NCI-H460 (cell line): ENCODE results near the gene NATD1. TPM values are rescaled to one million over a fixed set of nuclear protein-coding genes. Genes with fewer than 3 reads are reported as not detected.

Experiments used
- DNase-seq: peaks from one replicate; pipeline ENCODE4 v3.0.0-alpha.2; 2016; ENCODE audit warnings: low read depth; ENCODE audit errors: extremely low read depth
- total RNA-seq: library from RNA; depleted of rRNA; stranded (reverse); fragments of >200 nt; shearing (Covaris generic); gene quantifications from 2 replicates; pipeline ENCODE4 v1.2.3, GENCODE V29; 2014

Gene NATD1
- total RNA-seq, 1 experiment from 2014 or later, result 2.2 TPM

DNA sequence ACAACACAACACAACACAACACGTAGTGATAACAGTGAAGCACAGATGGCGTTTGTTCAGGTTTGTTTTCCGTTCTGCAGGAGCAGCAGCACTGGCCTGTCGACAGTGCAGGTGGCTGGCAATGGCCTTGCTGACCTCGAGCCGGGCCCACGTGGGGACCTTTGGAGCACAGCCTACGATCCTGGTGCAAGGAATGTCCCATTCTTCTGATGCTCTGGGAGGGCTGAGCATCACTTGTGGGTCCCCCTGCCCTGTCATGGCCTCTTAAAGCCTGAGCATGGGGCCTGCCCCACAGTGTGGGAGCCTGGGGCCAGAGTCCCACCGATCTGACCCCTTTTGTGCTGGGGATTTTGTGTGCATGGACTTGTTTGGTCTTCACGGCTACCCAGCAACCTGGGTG, 38.1 kb upstream of the NATD1 start:
- DNase-seq, result no peak

DNA sequence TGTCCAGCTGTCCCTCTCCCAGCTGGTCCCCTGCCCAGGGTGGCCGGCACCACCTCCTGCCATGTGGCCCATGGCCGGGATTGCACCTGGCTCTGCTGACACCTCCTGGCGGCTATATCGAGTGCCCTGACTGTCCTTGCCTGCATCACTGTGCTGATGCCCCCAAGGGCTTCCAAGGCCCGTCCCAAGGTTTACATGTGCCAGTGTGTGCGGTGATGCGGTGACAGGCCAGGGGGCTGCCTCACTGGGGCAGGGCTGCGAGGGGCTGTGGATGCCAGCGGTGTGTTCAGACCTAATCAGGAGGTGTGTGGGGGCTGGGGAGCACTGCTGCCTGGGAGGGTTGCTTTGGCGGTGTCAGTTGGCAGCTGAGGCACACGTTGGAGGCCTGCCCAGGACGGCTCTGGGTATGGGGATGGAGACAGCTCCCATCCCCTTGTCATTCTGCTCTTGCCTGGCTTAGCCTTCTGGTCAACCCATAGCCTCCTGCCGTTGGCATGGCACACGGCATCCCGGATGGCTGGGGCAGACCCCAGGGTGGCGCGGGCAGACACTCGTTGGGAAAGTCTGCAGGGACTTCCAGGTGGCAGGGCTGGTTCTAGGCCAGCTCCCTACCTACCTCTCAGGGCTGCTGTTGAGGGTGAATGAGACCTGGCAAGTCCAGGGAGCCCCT, 36.8 kb upstream of the NATD1 start:
- DNase-seq, result no peak

DNA sequence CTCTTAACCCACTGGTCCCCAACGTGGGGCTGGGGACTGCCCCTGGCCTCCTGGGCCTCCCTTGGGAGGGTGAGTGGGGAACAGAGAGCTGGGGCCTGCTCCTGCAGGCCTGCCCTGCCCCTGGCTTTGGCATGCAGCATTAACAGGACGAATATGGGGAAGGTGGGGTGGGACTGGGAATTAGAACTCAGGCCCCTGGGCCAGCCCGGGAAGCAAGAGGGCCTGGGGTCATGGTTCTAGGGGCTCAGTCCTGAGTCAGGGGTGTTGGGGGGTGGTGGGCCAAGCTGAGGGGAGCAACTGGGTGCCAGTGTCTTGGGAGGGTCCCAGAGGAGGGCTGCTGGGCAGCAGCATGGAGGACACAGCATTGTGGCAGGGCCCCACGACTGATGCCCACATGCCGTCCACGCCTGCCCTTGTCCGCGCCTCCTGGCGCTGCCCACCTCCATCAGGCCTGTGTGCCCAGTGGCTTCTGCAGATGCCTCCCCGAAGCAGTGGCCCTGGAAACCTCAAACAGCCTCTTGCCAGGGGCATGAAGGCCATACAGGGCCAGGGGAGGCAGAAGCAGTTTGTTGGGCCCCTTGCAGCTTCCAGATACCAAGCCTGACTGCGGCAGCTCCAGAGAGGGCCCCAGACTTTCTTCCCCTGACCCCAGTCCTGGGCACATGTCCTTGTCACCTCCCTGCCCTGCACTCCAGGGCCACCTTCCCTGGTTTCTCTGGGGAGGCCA, 36.1 kb upstream of the NATD1 start:
- no peak for DNase-seq

DNA sequence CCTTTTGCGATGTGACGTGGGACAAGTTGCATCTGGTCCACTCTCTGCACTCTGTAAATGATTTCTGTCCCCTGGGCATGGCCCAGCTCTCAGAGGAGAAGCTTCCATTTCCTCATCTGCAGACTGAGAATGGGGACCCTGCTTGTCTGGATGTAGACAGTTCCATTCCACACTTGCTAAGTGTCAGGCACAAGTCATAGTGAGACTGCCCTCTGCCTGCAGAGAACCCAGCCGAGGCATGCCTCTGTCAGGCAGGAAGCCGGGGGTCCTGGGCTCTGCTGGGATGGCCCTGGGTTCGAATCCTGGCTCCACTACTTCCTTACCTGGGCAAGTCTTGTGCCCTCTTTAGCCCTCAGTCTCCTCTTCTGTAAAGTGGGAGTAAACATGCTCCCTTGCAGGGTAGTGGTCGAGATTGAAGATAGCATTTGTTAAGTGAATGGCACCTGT, 35.4 kb upstream of the NATD1 start:
- no peak for DNase-seq

DNA sequence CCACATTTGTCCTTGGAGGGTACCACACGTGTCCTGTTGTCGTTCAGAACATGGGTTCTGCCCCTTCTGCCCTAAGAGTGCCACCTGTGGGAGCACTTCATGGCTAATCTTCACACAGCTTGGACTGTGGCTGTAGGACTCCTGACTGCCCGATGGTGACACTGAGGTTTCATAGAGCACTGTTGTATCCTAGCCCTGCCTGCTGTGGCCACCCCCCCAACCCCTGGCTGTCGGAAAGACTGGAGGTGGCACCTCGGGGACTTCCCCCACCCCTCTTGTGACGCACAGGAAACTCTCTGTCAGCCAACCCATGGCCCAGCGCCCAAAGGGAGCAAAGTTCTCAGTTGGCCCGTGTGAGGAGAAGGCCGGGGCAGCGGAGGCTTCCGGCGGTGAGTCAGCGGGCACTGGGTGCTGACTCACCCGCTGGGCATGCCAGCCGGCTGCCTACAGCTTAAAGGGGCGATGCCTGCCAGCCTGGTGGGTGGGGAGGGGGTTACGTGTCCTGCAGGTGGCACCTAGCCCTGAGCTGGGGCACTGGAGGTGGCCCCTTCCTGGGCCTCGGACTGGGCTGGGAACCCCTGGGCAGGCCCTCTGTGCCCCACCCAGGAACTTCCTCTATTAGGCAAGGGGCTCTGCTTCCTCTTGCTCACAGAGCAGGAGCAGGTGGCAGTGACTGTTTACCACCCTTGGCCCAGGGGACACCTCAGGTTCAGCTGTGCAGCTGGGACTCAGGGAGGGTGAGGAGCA, 34.7 kb upstream of the NATD1 start:
- DNase-seq, result peak; percentile 99

DNA sequence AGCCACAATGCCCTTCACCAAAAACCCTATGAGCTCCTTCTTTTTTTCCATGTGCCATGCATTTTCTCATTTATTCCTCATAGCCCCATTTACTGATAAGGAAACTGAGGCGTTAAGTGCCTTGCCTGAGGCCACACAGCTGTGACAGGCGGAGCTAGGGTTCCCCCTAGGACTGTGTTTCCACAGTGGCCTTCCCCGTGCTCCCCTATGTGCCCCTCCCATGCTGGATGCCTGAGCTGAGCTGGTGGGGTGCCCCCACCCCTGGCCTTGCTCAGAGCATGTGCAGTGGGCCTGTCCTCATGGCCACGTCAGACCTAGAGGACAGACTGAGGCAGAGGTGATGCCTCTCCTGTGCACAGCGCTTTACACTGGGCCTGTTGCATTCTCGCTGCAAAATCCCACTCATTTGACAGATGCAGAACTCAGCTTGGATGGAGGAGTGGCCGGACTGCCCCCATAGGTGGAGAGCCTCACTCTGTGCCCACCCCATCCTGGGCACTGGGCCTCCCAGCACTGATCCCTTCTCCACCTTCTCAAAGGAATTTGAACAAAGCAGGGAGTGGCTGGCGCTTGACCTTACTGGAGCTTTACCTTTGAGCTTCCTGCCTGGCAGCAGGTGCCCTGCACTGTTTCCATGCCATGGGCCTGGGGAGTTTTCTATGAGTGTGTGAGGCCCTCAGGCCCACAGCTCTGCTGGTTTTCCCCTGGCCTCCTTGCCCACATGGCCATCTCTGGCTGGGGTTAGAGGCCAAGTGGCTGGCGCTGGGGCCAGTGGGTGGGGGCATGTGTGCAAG, 33.9 kb upstream of the NATD1 start:
- no peak for DNase-seq

DNA sequence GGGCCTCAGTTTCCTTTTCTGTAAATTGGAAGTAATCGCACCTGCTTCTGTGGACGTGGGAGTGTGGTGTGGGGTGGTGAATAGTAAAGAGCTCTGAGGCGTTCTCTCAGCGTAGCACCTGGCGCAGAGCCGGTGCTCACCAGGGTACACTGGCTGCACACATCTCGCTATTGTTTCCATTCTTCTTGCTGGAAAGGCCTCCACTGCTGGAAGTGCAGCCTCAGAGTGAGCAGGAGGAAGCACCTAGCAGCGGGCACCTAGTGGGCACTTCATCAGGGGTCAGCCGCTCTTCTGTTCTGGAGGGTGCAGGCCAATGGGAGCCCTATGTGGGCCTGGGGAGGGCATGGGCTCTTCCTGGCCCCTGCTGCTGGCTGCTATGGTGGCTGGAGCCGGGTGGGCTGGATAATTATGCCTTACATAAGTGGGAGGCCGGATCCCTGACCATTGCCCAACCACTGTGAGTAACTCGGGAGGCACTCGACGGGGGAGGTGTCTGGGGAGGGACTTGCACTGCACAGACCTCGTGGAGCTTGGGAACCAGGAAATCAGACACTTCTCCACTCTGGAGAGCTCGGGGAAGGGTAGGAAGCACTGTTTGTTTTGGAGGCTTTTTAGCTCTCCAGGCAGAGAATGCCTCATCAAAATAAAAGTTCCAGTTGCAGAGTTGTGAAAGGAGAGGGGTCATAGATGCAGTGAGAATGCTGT, 33.0 kb upstream of the NATD1 start:
- DNase-seq, result peak; percentile 88

DNA sequence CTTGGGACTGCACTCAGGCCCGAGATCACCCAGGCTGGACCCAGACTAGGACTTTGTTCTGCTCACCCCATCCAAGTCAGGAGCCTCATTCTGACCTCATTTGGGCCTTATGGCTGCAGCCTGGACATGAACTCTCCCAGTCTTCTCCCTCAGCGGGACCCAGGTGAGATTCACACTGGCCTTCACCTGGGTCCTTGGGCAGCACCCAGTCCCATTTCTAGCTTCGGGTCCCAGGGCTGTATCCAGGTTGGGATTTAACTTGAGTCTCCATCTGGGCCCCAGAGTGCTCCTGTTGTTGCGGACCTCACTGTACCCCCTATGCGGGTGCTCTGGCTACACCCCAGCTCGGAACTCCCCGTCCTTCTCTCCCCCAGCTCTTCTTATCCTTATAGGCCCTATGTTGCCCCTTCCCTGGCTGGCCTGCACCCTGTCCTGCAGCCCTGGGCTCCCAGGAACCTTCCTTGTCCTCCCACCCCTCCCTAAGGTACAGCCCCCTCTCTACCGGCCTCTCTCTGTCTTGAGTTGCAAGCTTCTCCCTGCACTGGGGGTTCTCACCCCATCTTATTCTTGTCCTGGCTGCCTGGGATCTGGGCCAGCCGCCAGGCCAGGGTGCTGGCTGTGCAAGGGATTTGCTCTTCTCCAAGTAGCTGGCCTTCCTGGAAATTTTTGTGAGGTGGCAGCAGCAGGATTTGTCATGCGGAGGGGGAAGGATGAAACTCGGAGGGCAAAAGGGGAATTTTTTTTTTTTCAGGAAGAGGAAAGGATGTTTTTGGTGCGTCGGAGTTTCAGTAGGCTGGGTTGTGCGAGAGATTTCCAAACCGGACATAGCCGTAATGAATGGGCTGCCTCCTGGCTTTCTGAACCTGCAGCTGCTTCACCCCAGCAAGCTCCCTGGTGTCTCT, 32.2 kb upstream of the NATD1 start:
- DNase-seq, result no peak

DNA sequence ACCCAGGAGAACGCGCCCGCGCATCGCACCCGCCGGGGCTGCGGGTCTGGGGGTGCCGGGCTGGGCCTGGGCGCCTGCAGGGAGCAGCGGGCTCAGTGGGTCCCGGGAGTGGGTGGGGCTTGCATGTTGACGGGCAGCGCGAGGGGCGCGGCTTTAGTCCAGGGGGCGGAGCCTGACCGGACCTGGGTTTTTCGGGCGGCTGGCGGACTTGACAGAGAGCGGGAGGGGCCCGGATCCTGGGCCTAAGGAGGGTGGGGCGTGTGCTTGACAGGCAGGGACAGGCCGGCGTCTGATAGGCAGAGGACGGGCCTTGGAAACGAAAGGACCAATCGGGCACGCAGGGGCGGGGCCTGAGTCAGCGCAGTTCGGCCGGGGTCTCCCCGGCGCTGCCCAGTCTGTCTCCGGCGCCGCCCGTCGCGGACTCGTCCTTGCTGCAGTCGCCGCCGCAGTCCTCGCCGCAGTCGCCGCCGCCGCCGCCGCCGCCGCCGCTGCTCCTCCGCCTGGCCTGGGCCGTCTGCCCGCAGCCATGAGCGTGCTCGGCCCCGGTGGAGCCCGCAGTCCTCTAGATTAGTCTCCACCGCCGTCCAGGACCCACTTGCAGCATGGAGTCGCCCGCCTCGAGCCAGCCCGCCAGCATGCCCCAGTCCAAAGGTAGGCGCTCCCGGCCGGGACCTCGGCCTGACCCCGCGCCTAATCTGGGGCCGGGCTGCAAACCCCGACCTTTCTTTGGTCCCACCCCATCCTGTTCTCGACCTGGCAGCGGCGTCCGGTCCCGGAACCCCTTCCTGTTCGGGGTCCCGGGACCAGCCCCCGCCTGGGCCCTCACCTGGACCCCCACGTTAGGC, 31.3 kb upstream of the NATD1 start, which contains the start of gene MAP2K3:
MAP2K3 (plus strand) TSS at position 393 of the 845 bp plus-strand sequence; CDS start at position 603, 210 bp downstream.
- DNase-seq, result peak; percentile 99

DNA sequence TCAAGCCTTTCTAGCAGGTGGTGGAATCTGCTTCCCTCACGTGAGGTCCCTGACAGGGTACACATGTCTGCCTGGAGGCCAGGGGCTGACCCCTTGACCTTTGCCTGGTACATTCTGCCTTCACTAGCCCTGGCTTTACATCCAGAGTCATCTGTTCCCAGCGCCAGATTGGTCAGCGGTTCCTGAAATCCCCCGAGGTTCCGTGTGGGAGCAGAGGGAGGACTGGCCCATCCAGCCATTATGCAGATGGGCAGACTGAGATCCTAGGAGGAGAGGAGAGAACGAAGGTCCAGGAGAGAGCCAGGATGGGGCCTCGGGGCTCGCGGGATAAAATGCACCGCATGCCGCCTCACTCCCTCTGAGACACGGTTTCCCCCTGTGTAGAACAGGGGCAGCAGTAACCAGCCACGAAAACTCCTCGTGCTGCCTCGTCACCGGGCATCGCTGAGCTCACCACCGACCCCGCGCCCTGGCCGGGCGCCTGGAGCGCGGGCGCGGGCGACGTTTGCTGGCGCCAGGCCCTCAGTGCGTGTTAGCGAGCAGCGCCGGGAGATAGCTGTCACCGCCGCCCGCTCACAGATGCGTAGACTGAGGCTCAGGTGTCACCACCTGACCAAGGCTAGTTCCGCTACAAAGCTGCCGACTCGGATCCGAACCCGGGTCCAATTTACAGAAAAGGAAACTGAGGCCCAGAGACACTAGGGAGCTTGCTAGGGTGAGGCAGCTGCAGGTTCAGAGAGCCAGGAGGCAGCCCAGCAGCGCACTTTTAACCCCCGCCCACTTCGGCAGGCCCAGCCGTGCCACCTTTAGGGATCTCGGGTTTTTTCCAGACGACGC, 30.5 kb upstream of the NATD1 start:
- no peak for DNase-seq

DNA sequence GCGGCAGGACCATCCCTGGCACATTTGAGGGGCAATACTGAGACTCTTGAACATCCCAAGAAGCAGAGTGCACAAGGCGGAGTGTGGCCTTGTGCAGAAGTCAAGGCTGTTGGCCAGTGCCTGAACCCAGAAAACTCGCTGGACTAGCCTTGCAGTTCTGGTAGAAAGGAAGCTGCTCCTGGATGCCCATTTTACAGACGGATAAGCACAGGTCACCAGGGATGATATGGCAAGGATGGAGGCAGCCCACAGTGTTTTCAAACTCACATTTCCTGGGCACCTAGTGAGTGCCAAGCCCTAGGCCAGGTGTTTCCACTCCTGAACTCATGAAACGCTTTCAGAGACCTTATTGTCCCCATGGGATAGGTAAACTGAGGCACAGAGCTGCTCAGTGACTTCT, 29.6 kb upstream of the NATD1 start:
- DNase-seq, result no peak

DNA sequence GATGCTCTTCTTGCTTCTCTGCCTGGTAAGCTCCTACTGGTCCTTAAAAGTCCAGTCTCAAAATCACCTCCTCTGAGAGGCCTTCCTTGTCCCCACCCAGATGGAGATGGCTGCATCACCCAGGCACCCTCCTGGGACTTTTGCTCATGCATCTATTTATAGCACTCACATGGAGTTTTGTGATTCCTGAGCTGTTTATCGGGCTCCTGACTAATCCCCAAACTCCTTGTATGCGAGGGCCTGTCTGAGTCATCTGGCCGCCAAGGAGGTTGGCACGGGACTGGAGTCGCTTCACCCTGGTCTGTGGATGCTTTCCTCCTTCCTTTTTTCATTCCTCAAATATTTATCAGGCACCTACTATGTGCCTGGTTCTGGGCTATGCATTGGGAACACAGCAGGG, 29.0 kb upstream of the NATD1 start:
- DNase-seq, result peak; percentile 66

DNA sequence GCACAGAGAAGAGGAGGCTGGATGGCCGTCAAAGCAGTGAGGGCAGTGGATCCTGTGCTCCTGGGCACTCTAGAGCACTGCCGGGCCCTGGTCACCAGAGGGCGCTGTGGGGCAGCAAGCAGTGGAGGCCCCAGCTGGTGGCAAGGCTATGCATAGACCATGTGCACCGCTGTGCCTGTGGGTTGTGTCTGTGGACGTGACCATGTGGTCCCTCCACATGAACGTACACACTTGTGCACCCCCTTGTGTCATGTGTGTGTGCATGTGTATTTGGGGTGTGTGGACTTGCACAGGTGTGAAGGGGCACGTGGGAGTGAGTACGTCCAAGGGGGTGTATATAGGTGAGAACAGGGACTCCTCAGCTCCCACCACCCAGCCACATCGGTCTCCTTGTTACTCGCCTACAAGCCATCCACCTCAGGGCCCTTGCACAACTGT, 26.9 kb upstream of the NATD1 start:
- DNase-seq, result peak; percentile 84

DNA sequence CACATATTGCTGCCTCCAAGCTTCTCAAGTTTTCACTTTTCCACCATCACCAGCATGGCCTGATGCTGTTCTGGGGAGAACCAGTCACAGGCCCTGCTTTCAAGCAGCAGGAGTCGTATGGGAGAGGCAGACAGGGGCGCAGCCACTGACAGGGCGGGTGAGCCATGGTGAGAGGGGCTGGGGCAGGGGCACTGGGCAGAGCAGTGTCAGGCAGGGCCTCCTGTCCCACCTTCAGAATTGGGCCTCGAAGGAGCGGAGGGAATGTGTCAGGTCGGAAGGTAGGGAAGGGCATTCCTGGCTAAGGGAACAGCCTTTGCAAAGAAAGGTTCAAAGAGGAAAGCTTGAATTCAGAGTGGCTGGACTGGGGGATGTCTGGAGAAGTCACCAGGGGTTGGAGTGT, 26.4 kb upstream of the NATD1 start:
- no peak for DNase-seq

DNA sequence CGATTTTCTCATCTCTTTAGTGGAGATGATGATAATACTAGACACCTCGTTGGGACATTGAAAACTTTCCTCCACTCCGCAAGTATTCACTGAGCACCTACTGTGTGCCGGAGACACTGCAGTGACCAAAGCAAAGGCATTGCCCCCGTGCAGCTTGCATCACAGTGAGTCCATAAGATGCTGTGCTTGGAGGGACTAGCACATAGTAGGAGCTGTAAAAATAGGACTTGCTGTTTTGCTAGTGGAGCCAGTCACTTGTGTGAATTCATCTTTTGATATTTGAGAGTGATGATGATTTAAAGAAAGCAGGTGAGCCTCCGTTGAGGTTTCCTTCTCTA, 26.0 kb upstream of the NATD1 start:
- no peak for DNase-seq

DNA sequence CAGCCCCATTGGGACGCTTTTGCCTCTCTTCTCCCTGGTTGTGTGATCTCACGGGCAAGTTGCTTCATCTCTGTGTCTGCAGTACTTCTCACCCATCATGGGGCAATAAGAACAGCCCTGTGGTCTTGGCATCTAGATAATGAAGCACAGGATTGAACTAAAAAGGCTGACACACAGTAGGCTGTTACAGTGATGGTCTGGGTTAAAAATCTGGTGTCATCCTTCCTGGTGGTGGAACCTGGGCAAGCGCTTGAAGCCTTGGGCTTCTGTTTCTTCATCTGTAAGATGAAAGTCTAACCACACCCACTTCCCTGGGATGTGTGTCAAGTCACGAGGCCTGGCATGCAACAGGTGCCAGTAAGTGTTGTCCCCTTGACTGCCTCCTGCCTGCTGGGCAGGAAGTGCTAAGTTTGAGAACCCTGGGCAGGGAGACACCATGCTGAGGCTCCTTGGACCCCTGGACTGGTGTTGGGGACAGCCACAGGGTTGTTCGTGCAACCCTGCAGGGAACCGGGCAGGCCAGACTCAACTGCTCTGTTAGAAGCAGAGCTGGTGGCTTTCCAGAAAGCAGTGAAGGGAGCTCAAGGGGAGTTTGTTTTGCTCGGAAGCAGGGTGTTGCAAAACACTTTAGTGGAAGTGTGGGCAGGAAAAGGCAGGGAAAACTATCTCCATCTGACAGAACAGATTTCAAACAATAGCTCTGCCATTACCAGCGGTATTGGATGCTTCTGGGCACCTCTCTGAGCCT, 25.4 kb upstream of the NATD1 start:
- no peak for DNase-seq

DNA sequence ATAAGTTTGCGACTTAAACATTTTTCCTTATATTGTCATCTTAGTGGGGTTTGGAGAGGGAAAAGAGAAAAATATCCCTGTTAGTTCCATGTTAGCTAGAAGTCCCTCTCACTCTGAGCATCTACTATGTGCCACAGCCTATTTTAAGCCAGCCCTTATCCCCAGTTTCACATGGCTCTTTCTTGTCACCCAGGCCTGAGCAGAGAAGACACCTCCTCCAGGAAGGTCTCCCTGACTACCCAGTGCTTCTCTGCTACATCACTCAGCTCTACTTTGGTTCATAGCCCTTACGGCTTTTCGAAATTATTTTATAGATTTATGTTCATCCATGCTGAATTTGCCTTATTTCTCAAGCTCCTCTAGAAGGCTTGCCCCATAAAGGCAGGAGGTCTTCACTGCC, 24.1 kb upstream of the NATD1 start:
- DNase-seq, result no peak
